GM12801 (cell line): Measurements from ENCODE around the gene GPC3.

Experiments used
- TF ChIP-seq, protein P1 (sequence below): IDR thresholded peaks from one replicate; pipeline ENCODE4 v1.5.1; 2011; ENCODE audit warnings: control low read depth; ENCODE audit not compliant: insufficient read length; ENCODE audit errors: extremely low read depth

The GPC3 gene

DNA sequence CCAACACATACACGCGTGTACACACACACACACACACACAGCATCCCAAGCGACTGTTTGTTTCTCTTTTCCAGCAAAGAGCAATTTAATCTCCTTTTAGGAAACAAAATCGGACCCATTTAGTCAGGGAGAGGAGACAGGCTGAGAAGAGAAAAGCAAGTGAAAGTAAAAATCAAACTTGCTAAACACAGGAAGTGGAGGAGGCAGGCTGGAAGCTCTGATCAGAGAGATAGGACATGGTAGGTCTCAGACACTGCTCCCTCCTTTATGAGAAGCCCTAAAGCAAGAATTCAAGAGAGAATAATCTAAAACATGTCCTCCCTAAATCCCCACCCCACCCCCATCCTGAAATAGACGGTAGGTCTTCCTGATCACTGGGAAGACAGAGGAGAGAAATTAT is 62.3 kb downstream of the GPC3 start:
- TF ChIP-seq, protein P1, sequence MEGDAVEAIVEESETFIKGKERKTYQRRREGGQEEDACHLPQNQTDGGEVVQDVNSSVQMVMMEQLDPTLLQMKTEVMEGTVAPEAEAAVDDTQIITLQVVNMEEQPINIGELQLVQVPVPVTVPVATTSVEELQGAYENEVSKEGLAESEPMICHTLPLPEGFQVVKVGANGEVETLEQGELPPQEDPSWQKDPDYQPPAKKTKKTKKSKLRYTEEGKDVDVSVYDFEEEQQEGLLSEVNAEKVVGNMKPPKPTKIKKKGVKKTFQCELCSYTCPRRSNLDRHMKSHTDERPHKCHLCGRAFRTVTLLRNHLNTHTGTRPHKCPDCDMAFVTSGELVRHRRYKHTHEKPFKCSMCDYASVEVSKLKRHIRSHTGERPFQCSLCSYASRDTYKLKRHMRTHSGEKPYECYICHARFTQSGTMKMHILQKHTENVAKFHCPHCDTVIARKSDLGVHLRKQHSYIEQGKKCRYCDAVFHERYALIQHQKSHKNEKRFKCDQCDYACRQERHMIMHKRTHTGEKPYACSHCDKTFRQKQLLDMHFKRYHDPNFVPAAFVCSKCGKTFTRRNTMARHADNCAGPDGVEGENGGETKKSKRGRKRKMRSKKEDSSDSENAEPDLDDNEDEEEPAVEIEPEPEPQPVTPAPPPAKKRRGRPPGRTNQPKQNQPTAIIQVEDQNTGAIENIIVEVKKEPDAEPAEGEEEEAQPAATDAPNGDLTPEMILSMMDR = no peak

DNA sequence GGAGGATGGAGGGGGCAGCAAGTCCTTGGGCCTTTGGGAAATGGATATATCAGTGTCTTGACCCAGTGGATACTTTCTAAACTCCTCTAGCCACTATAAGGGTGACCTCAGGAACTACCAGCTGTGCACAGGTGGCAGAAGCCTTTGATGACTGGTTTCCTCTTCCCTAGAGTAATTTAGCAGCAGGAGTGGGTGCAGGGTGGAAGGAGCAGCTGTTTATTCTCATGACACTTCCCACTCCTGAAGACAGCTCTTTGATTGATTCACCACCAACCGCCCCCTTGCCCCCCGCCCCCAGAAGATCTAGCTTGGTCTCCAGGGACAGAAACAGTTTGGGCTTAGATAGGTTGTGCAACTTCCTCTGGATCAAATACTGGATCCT is 63.0 kb downstream of the GPC3 start:
- TF ChIP-seq, protein P1 = no peak

DNA sequence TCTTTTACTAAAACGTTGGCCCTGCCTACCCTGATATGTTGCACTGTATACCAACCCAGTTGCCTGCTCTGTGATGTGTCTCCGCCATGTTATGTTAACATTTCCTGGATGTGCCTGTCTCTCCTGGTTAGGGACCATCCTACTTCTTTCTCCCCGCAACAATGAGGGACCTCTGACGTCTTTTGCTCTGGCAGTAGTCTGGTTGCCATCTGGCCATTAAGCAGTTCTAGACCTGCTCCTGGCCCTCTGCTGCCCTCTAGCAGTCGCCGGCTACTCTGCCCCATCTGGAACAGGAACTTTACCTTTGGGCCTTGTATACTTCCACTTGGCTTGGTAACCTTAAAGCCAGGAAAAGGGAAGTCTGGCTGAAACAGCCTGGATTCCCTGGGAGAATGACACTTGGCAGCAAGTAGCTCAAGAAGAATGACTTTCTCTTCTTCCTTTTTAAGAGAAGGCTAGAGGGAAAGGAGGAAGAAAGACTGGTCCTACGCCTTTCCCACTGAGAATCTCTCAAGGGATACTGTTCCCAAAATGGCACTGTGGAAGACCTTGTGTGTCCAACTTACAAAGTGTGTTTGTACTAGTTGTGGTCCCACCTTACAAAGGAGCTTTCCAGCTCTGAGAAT is 63.5 kb downstream of the GPC3 start:
- TF ChIP-seq, protein P1 = no peak

DNA sequence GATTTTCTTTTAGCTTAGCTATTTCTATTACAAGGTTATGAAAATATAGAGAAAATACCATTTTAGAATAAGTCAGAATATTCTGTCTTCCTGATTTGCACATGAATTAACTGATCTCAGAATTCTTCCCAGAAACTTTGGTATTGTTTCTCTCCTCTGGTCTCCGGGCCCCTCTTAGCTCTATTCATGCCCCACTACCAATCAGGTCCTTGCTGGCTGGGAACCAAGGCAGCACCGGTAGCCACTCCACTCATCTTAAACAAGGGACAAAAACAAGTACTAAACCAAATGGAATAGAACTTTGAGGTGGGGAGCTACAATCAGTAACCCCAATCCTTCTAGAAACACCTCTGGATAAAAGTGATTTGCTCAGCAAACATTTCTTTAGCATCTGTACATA is 64.3 kb downstream of the GPC3 start:
- TF ChIP-seq, protein P1 = no peak

DNA sequence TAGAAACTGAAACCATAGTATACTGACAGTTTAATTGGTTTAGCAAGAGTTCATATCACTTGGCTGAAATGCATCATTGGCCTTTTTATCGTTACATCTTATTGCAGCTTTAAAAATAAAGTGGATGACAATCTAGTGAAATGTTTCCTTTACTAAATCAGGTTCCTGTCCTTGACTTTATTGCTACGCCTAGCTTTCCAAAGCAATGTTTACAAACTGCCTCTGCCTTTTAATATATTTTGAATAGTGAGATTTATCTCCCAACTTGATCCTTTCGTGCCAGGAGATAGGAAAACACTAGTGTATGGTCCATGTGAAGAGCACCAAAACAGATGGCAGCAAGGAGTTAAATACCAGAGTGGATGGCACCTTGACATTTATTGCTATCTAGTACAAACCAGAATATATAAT is 67.0 kb downstream of the GPC3 start:
- TF ChIP-seq, protein P1 = no peak

DNA sequence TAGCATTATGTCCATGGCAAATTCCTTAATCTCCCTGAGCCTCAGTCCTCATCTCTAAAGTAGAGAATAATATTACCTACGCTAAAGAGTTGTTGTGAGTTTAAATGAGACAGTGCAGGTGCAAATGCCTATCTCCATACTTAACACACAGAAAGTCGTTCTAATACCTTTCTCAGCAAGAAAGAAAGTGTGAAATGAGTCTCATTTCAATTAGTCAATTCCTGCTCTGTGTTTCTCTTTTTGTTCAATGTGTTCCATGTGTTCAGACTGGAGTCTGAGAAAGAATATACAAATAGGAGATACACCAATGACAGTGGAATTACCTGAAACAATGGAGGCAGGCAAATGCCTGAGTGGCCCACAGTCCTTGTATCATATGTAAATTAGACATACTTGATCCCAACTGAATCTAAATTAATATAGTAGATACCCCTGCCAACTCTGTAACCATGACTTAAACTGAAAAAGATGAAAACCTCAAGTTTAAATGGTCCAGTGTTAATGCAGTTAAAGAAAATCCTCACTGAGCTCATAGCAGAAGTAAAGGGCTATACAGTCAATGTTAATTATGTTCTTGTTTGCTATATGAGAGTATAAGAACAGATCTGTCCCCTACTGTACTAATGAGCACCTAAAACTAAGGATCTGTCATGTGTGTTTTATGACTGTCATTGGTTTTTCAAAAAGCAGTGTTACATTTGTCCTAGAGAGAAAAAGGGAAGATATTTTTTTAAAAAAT is 68.2 kb downstream of the GPC3 start:
- TF ChIP-seq, protein P1 = no peak

DNA sequence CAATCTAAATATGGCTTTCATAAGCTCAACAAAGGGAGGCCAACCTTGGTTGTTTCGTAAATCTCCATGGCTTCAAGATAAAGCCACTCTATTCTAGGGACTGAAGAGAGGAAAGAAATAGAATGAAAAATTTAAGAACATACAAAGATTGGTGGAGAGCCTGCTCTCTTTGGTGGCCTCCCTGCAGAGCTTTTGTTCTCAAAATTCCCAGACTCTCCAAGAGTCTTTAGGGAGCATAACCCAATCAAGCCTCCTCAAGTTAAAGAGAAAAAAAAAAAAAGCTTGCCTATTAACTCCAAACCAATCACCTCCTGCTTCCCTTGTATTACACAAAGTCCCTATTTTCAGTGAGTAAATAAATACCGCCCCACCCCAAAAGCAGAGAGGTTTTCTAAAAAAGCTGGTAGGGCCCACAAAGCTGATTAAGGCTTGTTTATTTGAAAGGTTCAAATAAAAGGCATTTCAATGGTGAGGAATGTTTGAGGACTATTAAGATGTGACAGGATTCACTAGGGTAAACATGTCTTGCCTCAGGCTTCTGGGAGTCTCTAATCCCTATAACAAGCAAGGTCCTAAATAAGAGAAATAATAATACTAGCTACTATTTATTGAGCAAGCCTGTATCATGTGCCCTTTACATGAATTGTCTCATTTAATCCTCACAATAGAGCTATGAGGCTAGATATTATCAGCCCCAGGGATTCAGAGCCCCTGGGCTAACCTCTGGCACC is 71.6 kb downstream of the GPC3 start:
- TF ChIP-seq, protein P1 = no peak
